GM19397 (cell line): ENCODE measurements around the gene TRIM54.
"Not testable (repeated sequence)": the region's sequence is repeated elsewhere in the genome, so short reads cannot be mapped to it uniquely, and the experiment has no call there.

ENCODE experiments used
- ATAC-seq: cut with Tn5 transposase; IDR thresholded peaks from one replicate; pipeline ENCODE4 v1.9.1; 2021; ENCODE audit warnings: mild to moderate bottlenecking, moderate library complexity; ENCODE audit not compliant: unreplicated experiment

Gene TRIM54

DNA sequence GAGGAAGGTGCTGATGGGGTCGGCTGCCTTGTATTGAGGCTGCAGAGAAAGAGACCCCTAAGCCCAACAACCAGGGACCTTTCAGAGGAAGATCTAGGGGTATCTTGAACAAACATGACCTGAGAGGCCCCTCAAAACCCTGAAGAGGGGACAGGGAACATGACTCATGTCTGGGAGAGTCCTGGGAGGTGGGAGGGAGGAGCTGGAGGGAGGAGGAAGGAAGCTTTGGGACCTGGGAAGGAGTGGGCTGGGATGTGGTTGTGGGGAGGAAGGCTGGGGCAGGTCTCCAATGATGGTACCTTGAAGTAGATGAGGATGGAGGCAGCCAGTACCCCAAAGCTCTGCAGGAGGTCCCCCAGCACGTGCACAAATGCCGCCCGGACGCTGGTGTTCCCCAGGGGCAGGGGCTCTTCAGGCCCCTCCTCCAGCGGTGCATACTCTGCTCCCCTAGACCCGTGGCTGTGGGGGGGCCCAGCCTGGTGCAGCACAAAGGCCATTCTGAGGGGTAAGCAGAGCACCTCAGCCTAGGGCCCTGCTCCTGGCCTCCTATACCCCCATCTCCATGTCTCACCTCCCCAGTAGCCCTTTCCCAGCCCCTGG is 25.3 kb upstream of the TRIM54 start:
- ATAC-seq: no peak

GRCh38 chr2:27258051-27258450 is 24.2 kb upstream of the TRIM54 start:
- ATAC-seq: no peak

GRCh38 chr2:27261241-27261925 is 20.8 kb upstream of the TRIM54 start:
- no peak for ATAC-seq

- ATAC-seq: no peak
Observed at GRCh38 chr2:27261926-27262298, 20.3 kb upstream of the TRIM54 start.

DNA sequence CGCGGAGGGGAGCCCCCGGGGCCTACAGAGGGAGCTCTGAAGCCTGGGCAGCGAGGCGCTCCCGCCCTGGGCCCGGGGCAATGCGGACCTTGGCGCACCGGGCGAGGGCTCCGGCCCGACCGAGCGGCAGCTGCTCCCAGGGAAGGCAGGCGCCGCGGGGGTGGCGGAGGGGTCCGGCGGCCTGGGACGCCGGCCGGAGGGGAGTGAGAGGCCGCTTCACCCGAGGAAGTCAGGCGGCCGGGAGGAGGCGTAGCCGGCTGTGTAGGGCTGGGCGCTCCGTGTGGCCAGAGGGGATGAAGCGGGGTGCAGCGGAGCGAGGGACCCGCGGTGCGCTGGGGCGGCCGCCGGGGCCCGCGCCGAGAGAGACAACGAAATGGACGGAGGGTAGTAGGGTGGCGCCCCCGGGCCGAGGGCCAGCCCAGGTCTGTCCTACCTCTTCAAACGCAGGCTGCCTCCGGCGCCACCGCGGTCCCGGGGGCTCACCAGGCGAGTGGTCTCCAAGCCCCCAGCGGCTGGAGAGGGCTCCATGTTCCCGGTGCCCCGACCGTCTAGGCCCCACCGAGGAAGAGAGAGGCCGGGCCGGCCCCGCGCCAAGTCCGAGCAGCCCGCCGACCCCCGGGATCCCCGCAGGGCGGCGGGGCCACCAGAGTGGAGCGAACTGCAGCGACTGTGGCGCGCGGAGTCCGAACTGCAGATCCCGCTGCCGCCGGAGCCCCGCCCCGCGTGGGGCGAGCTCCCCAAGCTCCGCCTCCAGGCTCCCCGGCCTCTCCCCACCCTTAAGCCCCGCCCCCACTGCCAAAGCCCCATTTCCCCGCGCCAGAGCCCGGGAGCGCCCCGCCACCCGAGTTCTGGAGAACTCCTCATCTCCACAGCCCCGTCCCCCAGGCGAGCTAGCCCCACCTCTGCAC is 19.6 kb upstream of the TRIM54 start, which contains the start of gene SLC30A3:
Gene SLC30A3 (minus strand): TSS at position 669 of the 908 bp plus-strand sequence. CDS start 141 bp downstream, at position 528.
- no peak for ATAC-seq

- ATAC-seq: no peak
Observed at GRCh38 chr2:27263287-27264252, 18.7 kb upstream of the TRIM54 start.

GRCh38 chr2:27264253-27264752 is 17.9 kb upstream of the TRIM54 start:
- ATAC-seq: no peak

- no peak for ATAC-seq
Observed at GRCh38 chr2:27264753-27265535, 17.3 kb upstream of the TRIM54 start.

DNA sequence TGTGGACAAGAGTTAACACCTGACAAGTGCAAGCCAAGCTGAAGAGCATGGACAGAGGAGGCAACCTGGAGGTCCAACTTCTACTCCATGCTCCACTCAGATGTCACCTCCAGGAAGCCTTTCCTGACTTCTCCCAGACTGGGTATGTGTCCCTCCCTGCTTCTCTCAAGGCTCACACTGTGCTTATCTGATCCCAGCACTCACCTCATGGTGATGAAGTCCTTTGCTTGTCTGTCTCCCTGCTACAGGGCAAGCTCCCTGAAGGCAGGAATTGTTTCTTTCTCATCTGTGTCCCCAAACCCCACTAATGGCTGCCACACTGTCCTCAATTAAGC is 16.7 kb upstream of the TRIM54 start:
- no peak for ATAC-seq

DNA sequence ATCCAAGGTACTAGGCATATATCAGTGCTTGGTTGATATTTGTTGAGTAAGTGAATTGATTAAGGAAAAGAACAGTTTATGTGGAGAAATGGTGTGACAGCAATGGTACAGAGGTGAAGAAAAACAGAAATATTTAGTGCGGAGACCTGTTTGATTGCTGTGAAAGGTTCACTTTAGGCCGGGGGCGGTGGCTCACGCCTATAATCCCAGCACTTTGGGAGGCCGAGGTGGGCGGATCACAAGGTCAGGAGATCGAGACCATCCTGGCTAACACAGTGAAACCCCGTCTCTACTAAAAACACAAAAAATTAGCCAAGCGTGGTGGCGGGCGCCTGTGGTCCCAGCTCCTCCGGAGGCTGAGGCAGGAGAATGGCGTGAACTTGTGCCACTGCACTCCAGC is 13.9 kb upstream of the TRIM54 start:
- not testable (repeated sequence) for ATAC-seq

- no peak for ATAC-seq
Observed at GRCh38 chr2:27270131-27270530, 12.1 kb upstream of the TRIM54 start.

DNA sequence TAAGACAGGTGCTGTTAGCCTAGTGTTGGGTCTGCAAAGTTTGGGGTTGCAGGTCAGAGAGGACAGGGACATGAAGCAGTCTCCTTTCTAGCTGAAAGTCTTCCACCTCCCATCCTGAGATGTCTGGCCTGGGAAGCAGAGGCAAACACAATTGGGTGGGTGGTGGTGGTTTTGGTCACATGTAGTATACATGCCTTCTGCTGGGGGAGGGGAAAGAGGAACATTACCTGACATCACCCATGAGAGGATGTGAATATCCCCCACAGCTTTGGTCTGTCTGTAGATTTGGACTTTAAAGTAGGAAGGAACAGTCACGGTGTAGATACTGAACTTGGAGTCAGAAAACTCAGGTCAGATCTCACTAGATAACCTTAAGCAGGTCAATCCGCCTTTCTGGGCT is 11.6 kb upstream of the TRIM54 start:
- no peak for ATAC-seq

GRCh38 chr2:27271631-27272340 is 10.4 kb upstream of the TRIM54 start:
- no peak for ATAC-seq

GRCh38 chr2:27272537-27273522 is 9.4 kb upstream of the TRIM54 start:
- not testable (repeated sequence) for ATAC-seq

GRCh38 chr2:27275211-27276150 is 6.7 kb upstream of the TRIM54 start, which contains the start of gene DNAJC5G:
Gene DNAJC5G, plus strand, starts transcription at chr2:27275433. Its CDS starts 1,296 bp downstream, at chr2:27276729.
- ATAC-seq: no peak

GRCh38 chr2:27278010-27278409 is 4.2 kb upstream of the TRIM54 start:
- no peak for ATAC-seq

DNA sequence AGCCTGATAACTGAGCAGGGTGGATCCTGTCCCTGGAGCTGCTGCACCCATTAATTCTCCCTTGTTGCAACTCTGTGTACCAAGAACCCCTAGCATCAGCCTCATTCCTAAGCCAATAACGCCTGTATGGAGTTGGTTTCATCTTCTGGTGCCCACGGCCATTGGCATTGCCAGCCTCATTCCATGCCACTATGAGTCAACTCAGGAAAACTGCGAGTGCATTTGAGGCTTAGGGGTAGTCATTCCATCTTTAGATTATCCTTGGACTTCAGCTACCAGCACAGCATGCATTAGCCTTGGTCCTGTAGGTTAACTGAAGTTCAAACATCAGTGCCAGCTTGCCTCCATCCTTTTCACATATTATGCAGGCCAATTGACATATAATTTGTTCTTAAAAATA is 1.4 kb upstream of the TRIM54 start:
- ATAC-seq: no peak
